GM18511 (cell line): ENCODE results near the gene SBK3.

ENCODE experiments used
- ATAC-seq: cut with Tn5 transposase; IDR thresholded peaks from one replicate; pipeline ENCODE4 v1.9.1; 2021; ENCODE audit warnings: mild to moderate bottlenecking, moderate library complexity; ENCODE audit not compliant: unreplicated experiment

SBK3 gene

DNA sequence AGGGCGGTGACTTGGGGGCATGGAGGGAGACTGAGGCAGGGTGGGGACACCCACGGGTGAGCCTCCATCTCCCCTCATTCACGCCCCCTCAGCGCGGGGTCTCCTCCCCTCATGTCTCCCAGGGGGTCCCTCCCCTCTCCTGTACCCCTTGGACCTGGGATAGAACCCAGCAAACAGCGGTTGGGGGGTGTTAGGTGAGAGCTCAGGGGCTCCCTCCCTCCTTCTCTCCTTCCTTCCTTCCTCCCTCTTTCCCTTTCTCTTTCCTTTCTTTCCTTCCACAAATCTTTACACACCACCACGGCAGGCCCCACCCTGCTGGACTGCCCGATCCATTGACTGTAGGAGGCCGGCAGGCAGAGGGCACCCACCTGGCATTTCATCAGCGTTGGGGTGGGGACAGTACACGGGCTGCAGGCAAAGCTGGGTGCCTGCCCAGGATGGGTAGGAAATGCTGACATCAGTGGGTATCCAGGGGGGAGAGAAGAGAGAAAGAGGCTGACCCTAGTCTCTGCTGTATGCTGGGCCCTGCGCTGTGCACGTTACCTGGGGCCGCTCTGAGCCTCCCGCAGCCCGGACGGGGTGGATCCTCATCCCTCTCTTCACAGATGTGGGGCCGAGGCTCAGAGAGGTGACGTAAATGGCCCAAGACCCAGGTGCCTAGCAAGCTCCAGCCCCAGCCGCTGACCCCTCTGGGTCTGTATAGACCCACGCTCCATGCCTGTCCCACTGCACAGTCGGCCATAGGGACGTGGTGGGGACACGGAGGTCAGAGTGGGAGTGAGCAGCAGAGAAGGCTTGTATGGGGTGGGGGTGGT, 53.6 kb downstream of the SBK3 start:
- no peak for ATAC-seq
